Measurements from ENCODE around the gene WT1.

The WT1 gene

DNA sequence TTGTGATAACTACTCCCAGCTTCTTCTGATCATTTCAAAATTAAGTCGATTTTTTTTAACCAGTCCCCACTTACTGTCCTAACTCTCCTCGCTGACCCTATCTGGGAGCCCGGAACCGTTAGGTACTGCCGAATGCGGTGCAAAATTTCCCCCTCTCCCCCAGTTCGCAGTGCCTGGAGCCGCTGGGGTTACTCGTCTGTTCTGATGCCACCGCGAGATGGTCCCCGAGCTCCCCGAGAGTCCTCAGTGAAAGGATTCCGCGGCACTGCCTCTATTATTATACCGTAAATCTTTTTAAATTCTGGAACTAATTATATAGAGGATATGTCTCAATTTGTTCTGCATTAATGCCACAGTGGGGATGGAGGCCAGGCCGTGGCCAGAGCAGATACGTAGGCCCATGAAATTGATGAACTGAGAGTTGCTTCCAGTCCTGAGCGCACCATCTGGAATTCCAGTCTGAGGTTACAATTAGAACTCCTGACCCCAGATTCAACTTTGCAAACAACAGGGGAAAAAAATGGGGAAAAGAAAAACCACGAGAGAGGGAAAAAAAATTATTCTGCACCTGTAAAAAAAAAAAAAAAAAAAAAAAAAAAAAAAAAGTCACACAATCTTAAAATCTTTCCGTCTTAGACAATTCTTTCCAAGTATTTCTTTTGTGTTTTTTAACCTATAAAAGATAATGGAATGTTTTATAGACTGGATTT, 4.3 kb upstream of the WT1 start:
- FAIRE-seq (no peak), DNase-seq (ENCODE audit: extremely low spot score, insufficient read length, low read depth) (no peak)

DNA sequence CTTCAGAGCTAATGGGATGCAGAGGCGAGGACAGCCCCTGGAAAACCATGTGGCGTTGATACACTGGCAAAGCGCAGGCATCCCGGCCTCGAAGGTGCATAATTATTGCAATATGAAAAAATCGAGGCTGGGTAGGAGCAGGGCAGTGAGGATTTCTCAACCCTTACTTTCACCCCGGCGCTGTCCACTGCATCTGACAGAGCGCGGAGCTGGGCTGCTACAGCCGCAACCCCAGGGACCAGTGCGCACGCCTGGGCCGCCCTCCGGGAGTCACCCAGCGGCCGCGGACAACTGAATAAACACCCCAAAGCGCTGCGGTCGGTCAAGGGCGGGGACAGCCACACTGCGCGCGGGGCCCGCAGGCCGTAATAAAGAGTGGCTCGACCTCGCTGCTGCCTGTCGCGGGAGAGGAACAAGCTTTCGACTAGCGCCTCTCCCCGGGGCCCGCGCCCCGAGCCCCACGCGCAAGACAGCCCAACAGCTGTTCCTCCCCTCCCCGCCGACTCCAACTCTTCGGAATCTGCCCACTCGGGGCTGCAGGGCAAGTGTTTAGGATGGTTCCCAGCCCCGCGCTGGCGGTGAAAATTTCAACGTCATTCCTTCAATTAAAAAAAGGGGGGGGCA, 3.6 kb upstream of the WT1 start:
- DNase-seq (ENCODE audit: extremely low spot score, insufficient read length, low read depth), result no peak

GRCh38 chr11:32438346-32438865, 3.1 kb upstream of the WT1 start:
- FAIRE-seq (no peak), DNase-seq (ENCODE audit: extremely low spot score, insufficient read length, low read depth) (no peak)

More for the DNA sequence above, 3.6 kb upstream of the WT1 start:
- no peak for FAIRE-seq

DNA sequence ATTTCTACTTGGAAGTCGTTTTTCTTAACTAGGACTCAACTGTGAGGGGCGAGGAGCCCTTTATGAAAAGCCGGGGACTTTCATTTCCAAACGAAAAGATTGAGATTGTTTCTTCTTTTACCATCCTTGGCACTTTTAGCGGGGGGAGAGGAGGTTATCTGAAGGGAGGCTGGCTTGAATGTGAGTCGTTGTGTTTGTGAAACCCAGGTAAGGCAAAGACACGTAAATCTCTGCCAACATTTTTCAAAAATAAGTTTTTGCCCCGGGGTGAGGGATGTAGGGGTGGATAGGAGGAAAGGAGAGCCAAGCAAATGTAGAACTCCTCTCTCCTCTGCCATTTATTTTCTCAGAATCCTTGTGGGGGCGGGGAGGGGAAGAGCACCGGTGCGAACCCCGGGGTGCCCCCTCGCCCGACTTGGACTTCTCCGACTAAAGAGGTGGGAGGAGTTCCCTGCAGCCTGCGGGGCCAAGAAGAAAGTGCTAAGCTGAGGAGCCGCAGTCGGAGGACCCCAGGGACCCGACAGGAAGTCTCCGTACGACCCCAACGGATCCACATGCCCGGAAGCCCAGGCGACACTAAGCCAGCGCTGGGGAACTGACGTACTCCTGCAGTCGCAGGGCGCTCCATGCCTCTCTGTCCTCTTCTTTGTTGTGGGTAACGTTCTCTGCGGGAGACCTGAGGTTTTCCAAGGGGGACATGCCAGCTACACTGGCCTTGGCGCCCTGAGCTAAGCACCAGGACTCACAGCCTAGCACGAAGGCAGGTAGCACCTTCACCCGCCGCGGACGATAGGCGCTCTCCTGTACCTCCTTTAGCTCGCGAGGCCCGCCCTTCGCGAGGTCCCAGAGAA, 2.4 kb upstream of the WT1 start:
- FAIRE-seq, result no peak
- no peak for DNase-seq (ENCODE audit: extremely low spot score, insufficient read length, low read depth)

GRCh38 chr11:32436751-32437494, 1.6 kb upstream of the WT1 start:
- DNase-seq (ENCODE audit: extremely low spot score, insufficient read length, low read depth) (no peak), FAIRE-seq (no peak)

GRCh38 chr11:32435942-32436750, 807 bp upstream of the WT1 start:
- FAIRE-seq (no peak), DNase-seq (ENCODE audit: extremely low spot score, insufficient read length, low read depth) (no peak)

GRCh38 chr11:32435152-32435480, 223 bp downstream of the WT1 start:
- FAIRE-seq (no peak), DNase-seq (ENCODE audit: extremely low spot score, insufficient read length, low read depth) (no peak)

- no peak for DNase-seq (ENCODE audit: extremely low spot score, insufficient read length, low read depth)
- FAIRE-seq, result no peak
Measured at GRCh38 chr11:32434356-32435151, 785 bp downstream of the WT1 start.

- no peak for FAIRE-seq
- no peak for DNase-seq (ENCODE audit: extremely low spot score, insufficient read length, low read depth)
Measured at GRCh38 chr11:32433914-32434355, 1.4 kb downstream of the WT1 start.

DNA sequence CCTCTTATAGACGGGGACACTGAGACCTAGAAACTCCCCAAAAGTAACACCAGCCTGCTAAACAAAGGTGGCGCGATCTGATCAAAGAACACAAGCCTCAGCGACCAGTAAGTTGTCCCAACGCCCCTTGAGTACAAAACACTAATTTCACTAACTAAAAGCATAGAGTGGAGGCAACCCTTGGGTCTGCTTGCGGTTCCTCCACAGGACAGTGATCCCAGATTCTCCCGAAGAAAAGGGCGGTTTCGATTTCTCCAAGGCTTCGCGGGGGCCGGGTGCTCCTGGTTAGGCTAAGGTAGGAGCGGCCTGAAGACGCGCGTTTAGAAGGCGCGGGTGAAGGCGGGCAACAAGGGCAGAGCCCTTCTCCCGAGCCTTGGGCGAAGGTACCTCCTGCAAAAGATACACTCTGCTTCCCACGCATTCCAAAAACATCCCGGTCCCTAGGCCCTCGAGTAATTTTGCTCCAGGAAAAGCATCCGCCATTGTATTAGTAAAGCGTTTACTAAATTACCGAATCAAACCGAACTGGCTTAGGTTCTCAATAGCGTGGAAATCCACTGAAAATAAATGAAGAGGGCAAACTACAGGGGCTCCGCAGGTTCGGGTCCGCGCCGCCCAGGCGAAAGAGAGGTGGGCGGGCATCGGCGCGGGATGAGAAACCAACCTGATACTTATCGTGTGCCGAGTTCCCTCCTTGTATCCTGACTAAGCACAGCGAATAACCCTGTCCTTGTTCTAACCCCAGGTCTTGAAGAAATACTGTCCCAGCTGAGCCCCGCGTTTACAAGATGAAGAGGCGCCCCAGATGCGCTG, 2.0 kb downstream of the WT1 start:
- no peak for FAIRE-seq
- no peak for DNase-seq (ENCODE audit: extremely low spot score, insufficient read length, low read depth)

DNA sequence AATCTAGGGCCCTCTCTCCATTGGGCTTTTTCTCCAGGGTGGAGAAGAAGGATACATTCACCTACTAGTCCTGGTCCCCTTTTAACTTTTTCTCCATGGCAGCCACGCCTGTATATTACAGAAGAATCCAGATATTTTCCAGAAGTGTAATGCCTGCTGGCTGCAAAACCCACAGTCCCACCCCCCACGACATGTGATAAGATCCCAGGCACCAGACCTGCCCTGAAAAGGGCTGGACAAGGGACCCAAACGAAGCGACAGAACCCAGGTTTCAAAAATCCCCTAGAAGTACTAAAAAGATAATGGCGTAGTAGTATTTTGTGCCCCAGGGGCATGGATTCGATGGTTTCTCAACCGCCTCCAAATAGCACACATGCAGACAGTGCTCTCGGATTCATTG, 2.8 kb downstream of the WT1 start:
- FAIRE-seq (no peak), DNase-seq (ENCODE audit: extremely low spot score, insufficient read length, low read depth) (no peak)

DNA sequence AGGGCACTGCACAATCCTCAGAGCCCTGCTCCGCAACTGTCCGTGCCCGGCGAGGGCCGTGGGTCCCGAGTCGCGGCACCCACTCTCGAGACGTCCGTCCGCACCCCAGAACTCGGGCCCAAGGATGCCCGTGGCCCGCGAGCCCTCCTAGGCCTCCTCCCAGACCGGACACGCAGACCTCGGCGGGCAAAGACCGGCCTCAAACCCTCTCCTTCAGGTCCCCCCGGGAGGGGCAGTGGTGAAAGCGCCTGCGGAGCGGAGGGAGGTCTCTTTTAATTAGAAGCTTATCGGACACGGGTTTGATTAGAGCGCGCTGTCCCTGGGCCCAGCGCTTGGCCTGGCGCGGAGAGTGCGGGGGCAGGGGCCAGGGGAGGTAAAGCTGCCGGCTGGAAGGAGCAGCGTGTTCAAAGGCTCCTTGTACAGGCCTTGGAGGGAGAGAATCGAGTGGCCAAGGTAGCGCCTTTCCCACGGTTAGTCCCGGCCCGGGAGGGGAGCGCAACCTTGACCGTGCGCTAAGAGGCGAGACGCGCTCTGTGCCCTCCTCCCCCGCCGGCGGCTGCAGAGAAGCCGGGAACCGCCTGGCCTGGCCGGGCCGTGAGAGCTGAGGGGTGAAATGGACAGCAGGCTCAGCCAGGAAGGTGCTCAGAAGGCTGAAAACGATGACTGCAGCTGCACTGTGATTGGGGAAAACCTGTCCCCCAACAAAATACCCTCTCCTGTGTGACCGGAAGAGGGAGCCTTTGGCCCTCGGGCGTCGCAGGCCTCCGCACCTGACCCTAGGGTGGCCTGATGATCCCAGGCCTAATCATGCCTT, 4.6 kb downstream of the WT1 start:
- no peak for FAIRE-seq
- DNase-seq (ENCODE audit: extremely low spot score, insufficient read length, low read depth), result peak; percentile 28

GRCh38 chr11:32429477-32429876, 5.9 kb downstream of the WT1 start:
- DNase-seq (ENCODE audit: extremely low spot score, insufficient read length, low read depth) (no peak), FAIRE-seq (no peak)

GRCh38 chr11:32428665-32429303, 6.6 kb downstream of the WT1 start:
- no peak for FAIRE-seq
- no peak for DNase-seq (ENCODE audit: extremely low spot score, insufficient read length, low read depth)

DNA sequence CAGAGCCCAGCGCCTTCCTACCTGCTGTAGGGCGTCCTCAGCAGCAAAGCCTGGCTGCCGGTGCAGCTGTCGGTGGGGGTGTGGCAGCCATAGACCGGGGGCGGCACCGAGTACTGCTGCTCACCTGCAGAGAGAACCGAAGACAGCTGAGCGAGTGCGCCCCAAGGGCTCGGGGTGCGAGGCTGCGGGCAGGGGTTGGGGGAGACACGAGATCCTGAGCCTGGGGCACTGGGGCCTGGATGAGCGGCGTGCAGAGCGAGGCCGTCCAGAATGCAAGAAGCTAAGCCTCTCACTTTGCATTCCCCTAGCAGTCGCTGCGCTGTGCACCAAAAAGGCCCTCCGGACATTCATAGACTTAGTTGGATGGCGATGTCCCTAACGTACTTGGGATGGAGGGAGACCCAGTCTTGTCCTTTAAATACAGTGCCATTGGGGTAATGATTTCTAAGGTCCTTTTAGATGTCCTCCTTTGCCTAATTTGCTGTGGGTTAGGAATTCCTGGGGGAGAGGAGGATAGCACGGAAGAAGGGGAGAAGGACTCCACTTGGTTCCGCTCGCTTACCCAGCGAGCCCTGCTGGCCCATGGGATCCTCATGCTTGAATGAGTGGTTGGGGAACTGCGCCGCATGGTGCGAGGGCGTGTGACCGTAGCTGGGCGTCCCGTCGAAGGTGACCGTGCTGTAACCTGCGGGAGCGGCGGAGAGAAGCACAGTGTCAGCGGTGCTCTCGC, 7.2 kb downstream of the WT1 start:
- FAIRE-seq (no peak), DNase-seq (ENCODE audit: extremely low spot score, insufficient read length, low read depth) (no peak)

DNA sequence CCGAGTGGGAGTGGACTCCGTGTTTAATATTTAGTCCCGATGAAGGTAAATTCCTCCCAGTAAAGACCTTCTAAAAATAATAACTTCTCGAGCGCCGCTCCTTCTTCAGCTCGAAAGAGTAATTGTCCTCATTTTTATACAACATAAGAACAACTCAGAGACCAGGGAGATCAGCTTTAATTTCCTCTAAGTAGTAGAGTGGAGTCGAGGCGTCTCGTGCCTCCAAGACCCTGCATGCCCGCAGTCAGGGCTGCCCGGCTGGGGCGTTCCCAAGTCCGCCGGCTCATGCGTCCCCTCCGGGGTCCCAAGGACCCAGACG, 7.8 kb downstream of the WT1 start:
- FAIRE-seq (no peak), DNase-seq (ENCODE audit: extremely low spot score, insufficient read length, low read depth) (no peak)

All from GM18507 (cell line).